T1000 (cell line): ENCODE data around the gene DTHD1.

ENCODE experiments used
- DNase-seq: peaks from one replicate; lab custom pipeline; 2025; ENCODE audit warnings: mixed read lengths; lab: John Stamatoyannopoulos, UW

The DTHD1 gene

GRCh38 chr4:36269533-36270173, 11.8 kb upstream of the DTHD1 start:
- DNase-seq = no peak

- DNase-seq = no peak
These were observed 8.1 kb upstream of the DTHD1 start for GRCh38 chr4:36273276-36273675.

GRCh38 chr4:36274158-36274557, 7.3 kb upstream of the DTHD1 start:
- DNase-seq = no peak

GRCh38 chr4:36277533-36277932, 3.9 kb upstream of the DTHD1 start:
- DNase-seq = no peak

GRCh38 chr4:36278789-36279188, 2.6 kb upstream of the DTHD1 start:
- DNase-seq = no peak

GRCh38 chr4:36280555-36280954, 861 bp upstream of the DTHD1 start:
- DNase-seq = no peak

GRCh38 chr4:36282503-36283030, 1.2 kb downstream of the DTHD1 start:
- no peak for DNase-seq

GRCh38 chr4:36283912-36284465, 2.6 kb downstream of the DTHD1 start:
- no peak for DNase-seq

- no peak for DNase-seq
These were observed 4.5 kb downstream of the DTHD1 start for GRCh38 chr4:36285784-36286480.

- no peak for DNase-seq
These were observed 5.1 kb downstream of the DTHD1 start for GRCh38 chr4:36286481-36286871.

GRCh38 chr4:36288731-36289426, 7.5 kb downstream of the DTHD1 start:
- DNase-seq = no peak

- no peak for DNase-seq
These were observed 9.2 kb downstream of the DTHD1 start for GRCh38 chr4:36290641-36291040.

GRCh38 chr4:36292556-36293188, 11.3 kb downstream of the DTHD1 start:
- DNase-seq = no peak

GRCh38 chr4:36301127-36301526, 19.7 kb downstream of the DTHD1 start:
- no peak for DNase-seq

GRCh38 chr4:36303426-36304137, 22.2 kb downstream of the DTHD1 start:
- DNase-seq = no peak

GRCh38 chr4:36304138-36304681, 22.8 kb downstream of the DTHD1 start:
- no peak for DNase-seq

- no peak for DNase-seq
These were observed 26.7 kb downstream of the DTHD1 start for GRCh38 chr4:36308150-36308549.

GRCh38 chr4:36310216-36310615, 28.8 kb downstream of the DTHD1 start:
- no peak for DNase-seq

- DNase-seq = no peak
These were observed 29.4 kb downstream of the DTHD1 start for GRCh38 chr4:36310793-36311192.

GRCh38 chr4:36312511-36312910, 31.1 kb downstream of the DTHD1 start:
- DNase-seq = no peak

GRCh38 chr4:36313301-36313700, 31.9 kb downstream of the DTHD1 start:
- no peak for DNase-seq
